CD4-positive, alpha-beta T cell treated with Interleukin-17A for 4 hours (primary cell): ENCODE data around the gene SLC10A4.

Source experiments
- DNase-seq: peaks from one replicate; pipeline ENCODE4 v3.0.0-alpha.2; 2020; ENCODE audit warnings: mixed read lengths

Gene SLC10A4

DNA sequence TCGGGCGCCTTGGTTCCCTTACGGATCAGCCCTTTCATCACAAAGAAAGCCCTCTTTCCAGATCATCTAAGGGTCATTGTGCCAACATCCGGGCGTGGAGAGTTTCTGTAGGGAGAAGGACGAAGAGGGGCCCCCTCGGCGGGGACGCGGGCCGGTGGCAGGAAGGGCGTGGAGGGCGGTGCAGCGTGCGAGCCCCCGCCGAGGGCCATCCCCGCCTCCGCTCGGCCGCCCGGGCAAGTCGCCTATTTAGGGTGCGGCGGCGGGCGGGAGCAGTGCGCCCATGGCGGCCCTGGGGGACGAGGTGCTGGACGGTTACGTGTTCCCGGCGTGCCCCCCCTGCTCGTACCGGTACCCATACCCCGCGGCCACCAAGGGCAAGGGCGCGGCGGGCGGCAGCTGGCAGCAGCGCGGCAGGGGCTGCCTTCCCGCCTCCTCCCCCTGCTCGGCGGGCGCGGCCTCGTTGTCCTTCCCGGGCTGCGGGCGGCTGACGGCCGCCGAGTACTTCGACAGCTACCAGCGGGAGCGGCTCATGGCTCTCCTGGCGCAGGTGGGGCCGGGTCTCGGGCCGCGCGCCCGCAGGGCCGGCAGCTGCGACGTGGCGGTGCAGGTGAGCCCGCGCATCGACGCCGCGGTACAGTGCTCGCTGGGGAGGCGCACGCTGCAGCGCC lies 7.0 kb downstream of the SLC10A4 start, which contains the start of gene ZAR1:
Gene ZAR1 (plus strand): TSS at position 241 of the 668 bp plus-strand sequence. CDS start 40 bp downstream, at position 281.
- peak; percentile 6 for DNase-seq

DNA sequence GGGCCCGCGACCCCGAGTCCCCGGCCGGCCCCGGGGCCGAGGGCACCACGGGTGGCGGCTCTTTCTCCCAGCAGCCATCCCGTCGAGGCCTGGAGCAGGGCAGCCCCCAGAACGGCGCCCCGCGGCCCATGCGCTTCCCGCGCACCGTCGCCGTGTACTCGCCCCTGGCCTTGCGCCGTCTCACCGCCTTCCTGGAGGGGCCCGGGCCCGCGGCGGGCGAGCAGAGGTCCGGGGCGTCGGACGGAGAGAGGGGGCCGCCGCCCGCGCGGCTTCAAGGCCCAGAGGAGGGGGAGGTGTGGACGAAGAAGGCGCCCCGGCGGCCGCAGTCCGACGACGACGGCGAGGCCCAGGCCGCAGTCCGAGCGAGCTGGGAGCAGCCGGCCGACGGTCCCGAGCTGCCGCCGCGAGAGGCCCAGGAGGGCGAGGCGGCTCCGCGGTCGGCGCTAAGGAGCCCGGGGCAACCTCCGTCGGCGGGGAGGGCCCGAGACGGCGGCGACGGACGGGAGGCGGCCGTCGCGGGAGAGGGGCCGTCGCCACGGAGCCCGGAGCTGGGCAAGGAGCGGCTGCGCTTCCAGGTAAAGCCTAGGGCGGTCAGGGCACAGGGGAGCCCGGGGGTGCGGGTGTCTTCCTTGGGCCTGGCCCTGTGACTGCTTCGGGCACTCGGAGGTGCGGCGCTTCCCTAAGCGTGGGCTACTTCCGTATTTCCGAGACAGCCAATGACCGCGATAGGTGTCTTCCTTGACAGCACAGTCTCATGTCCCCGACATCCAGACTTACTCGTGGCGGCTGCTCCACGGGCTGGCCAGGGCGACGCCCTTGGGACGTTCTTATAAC lies 7.8 kb downstream of the SLC10A4 start:
- no peak for DNase-seq

DNA sequence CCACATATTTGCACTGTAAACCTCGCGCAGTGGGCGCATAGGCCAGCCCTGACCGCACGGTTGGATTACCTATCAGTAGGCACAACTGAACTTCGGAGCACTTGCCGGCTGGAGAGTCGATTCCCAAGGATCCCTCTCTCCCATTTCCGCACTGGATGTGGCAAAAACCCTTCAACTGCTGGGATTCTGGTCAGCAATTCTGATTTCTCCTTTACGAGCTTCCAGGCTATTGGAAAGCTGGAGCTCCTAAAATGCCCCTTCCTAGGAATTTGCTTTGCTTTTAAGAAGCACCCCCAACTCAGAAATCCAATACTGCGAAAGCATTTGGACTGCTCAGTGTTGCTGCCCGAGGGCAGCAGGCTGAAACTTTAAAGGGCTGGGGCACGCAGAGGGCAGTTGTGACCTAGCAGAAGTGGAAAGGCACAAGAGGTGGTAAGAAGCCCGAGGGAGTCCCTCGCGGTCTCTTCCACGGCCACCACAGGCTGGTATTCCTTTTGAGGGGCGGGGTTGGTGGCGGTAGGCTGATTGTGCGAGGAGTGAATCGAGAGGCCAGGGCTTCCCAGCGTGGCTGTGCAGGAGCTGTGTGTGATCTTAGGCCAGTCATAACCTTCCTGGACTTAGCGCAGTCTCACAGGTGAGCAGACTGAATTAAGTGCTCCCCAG lies 8.5 kb downstream of the SLC10A4 start:
- DNase-seq = no peak

DNA sequence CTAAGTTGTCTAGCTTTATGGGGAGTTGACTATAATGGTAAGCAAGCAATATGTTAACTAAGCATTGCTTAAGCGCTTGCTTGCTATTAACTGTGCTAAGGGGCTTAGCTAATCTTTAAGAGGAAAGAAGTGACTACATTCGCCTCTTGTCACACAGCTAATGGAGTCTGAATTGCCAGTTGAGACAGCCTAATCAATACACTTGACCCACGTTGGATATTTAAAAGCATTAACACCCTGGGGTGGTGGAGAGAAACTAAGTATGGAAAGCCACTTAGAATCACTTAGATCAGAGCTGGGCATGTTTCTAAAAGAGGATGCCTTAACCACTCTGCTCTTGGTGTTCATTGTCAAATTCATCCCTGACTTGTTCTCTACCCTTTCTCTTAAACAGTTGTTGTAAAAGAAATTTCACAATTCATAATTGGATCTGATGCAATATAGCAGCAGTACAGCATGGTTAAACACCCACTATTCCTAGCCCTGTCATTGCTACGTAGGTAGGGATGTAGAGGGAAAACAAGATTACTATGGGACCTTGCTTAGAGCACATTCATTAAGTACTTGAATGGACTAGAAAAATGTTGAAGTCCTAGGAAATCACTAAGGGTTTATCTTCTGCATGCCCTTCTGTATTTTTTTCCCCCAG lies 10.4 kb downstream of the SLC10A4 start:
- no peak for DNase-seq

DNA sequence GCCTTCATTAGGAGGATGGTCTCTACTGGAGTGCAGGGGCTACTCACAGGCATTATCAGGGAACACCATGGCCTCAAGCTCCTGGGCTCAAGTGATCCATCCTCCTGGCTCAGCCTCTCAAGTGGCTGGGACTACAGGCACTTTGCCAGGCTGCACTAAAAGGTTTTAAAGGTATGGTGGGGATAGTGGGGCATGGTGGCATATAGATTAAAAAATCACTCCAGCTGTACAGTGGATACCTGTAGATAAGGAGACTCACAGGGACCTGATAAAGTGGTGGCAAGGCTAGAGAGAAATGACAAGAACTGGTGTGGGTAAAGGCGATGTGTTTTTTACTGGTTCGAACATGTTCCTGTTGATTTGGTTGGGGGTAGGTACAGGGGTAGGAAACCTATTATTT lies 12.8 kb downstream of the SLC10A4 start:
- DNase-seq = no peak

DNA sequence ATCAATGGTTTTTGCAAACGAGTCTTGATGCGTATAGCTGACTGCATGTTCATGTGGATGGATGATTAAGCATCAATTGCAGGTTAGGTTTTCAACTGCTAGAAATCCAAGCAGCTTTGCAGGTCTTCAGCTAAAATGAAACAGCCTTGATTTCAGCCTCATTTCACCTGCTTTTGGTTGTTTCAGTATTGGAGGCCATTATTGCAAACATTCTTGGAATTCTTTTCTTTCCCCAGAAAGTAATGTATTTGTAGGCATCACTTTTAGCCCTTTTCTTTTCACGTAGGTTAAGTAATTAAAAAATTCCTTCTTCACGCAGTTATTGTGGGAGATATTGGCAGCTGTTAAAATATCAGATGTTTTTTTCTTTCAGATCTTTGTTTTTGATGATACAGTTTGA lies 15.8 kb downstream of the SLC10A4 start:
- no peak for DNase-seq

DNA sequence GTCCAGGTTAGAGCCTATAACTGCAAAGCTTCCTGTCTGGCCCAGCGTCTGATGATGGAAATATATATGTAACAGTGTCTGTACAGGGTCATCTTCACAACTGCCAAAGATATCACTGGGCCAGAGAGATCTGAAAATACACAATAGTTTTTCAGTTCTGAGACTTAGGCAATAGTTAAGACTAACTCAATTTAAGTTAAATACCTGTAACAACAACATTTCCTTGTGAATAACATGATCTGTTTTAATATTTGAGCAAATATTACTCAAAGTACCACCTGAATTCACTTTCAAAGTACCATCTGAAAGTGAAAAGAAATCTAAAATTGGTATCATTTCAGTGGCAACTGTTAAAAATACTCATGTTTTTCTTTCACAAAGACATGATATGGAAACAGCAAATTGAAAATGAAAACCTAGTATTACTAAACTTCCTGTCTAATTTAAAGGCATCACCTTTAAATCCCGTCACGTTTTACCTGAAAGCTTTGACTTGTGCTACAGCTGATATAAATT lies 16.5 kb downstream of the SLC10A4 start:
- no peak for DNase-seq

DNA sequence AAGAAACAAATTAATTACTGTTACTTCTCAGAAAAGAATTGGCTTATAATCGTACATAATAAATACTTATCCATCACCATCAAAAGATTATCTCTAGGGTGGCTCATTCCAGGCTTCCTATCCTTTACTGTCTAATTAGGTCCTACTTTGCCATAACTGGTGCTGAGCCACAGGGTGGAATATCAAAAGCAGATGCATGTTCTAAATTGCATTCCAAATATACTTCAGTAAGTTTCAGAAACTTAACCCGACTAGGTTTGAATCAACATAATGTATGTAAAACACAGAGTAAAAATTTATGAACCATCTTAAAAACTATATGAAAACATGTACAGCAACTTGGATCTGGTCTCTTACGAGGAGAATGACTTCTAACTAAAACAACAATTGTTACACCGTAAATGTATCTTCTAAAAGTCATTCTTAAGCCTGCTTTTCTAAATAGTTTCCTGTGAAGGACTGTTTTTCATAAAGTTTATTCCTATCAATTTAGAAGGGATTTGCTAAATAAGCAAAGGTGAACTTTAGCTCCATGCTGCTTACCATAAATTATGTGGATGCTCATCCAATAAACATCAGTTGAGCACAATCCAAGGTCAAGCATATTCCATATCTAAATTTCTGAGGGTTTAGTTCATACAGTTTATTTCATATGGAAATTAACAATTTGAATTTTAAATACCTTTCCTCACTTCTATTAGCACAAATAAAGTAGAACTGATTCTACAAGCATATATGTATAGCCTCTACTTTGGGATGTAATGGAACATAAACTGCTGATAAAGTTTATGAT lies 20.3 kb downstream of the SLC10A4 start:
- DNase-seq = no peak

DNA sequence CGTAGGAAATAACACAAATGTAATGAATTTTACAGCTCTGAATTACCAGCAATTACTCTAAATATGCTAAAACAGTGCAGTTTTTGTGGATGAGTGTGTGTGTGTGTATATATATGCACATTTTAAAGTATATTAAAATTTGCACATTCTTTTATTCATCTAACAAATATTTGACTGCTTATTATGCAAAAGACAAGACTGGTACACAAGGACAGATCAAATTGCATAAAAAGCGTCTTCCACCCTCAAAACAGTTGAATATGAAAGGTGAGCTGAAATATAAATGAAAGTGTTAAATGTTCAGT lies 20.8 kb downstream of the SLC10A4 start:
- no peak for DNase-seq

DNA sequence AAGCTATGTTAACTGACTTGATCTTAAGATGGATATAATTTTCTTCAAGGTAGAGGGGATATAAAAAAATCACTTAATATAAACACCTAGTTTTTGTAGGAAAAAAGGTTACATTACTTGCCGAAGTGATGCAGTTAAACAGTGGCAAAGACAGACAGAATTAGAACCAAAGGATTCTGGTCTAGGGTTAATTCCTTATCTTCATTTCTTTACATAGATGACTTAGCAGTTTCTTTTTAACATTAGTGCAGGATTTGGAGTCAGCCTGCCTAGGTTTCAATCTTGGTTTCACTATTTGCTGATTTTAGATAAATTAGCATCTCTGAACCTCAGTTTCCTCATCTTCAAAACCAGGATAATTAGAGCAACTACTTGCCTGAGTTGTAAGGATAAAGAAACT lies 21.2 kb downstream of the SLC10A4 start:
- no peak for DNase-seq

DNA sequence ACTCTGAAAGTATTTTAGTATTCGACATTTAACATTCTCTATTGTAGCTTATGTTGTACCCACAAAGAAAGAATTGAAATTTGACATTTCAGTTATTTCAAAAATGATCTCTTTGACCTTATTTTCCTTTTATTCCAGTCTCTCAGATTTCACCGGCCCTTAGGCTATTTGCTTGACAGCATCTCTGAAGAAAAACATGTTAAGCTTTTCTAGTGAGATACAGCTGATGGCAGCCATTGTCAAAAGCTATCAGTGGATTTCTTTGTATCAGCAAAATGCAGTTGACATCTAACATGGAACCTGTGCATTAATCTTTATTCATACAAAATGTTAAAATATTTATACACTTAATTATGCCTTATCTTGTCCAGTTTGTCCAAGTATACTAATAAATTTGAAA lies 23.6 kb downstream of the SLC10A4 start:
- no peak for DNase-seq

DNA sequence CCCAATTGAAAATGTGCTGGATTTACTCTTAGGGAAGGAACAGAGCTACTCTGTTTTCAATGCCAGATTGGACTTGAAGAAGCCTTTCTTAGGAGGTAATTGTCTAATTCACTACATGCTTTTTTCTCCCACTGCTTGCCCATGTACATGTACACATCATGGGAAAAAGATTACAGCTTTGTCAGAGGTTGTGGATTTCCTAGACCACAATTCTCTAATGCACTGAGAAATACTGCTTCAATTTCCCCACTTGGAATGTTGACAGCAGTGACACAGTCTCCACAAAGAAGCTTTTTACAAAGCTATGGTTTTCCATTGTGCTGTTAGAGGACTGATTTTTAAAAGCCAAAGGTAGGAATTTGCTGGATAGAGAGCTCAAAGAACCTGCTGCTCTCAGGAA lies 26.4 kb downstream of the SLC10A4 start:
- DNase-seq = no peak

DNA sequence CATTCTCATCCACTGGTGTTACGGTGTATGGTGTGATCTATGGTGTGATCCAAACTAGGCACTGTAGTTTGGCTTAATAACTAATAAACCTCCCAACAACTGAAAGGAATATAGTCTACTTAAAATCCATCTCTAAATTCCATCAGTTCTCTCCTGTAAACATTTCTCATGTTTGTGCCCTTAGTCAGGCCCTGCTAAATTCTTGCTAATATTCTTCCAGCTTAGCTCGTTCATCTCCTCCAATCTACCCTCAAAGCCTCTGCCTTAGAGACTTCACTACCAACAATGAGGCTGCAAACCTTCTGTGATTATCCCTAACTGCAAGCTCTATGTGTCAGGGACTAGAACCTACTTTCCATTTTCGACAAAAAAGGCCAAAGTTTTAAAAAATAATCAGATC lies 35.0 kb downstream of the SLC10A4 start:
- DNase-seq = no peak

DNA sequence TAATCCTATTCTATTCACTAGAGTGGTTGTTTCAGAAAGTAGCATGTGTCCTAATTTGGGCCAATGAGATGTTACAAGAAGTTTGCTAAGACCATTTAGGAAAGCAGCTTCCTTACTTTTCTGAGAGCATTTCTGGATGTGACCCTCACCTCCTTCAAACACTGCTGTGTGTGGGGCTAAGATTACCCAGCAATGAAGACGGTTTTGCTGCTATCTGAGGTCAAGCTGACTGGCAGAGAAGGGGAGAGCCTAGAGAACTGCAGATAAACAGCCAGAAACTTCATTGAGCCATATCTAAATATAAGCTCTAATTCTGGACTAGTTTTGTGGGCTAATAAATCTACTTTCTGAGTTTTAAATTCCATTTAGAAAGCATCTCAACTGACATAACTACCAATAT lies 43.3 kb downstream of the SLC10A4 start:
- no peak for DNase-seq

DNA sequence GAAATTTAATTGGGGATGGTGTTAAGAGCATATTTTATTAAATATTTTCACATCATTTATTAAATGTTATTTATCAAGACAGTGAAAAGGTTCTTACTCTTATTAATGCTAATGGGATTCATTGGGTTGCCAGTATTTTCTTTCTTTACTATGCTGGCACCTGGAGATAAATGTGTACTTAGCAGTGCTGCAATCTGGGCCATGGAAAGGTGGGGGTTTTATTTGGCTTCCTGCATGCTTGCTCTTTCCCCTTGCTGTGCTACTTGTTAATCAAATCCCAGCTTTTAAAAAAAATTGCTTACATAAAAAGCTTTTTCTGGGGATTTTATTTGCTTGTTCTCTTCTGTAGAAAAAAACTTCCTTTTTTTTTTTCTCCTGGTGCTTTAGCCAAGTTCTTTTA lies 55.2 kb downstream of the SLC10A4 start:
- DNase-seq = no peak
